GM19035 (cell line): ENCODE measurements around the gene CBL.
A peak's percentile ranks its signal among the peaks of the same experiment; 100 is the strongest.
"Not testable (repeated sequence)": the region's sequence is repeated elsewhere in the genome, so short reads cannot be mapped to it uniquely, and the experiment has no call there.

Experiments used
- ATAC-seq: cut with Tn5 transposase; IDR thresholded peaks from one replicate; pipeline ENCODE4 v1.9.1; 2021; ENCODE audit not compliant: unreplicated experiment

CBL gene

GRCh38 chr11:119184399-119184798, 21.7 kb upstream of the CBL start:
- not testable (repeated sequence) for ATAC-seq

- ATAC-seq, result no peak
Observed at GRCh38 chr11:119185981-119186634, 20.0 kb upstream of the CBL start.

- no peak for ATAC-seq
Observed at GRCh38 chr11:119187123-119187892, 18.8 kb upstream of the CBL start.

- ATAC-seq, result no peak
Observed at GRCh38 chr11:119188067-119188466, 18.1 kb upstream of the CBL start.

- ATAC-seq, result no peak
Observed at GRCh38 chr11:119188887-119189286, 17.3 kb upstream of the CBL start.

- no peak for ATAC-seq
Observed at GRCh38 chr11:119189393-119189792, 16.7 kb upstream of the CBL start.

DNA sequence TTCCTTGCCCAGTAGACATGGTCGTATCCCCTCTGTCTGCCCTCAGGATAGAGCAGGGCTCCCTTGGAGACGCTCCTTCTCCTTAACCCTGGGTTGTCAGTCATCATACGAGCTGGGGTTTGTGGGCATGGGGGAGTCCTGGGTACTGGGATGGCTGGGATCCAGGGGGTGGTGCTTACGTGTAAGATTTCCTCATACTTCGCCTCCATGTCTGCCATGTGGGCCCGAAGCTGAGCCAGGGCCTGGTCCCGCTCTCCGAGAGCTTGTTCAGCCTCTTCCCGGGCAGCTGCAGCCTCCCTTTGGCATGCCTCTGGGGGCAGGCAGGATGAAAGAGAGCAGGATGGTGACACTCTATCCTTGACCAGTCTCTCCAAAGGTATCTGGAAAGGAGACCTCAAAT, 15.6 kb upstream of the CBL start:
- ATAC-seq, result no peak

DNA sequence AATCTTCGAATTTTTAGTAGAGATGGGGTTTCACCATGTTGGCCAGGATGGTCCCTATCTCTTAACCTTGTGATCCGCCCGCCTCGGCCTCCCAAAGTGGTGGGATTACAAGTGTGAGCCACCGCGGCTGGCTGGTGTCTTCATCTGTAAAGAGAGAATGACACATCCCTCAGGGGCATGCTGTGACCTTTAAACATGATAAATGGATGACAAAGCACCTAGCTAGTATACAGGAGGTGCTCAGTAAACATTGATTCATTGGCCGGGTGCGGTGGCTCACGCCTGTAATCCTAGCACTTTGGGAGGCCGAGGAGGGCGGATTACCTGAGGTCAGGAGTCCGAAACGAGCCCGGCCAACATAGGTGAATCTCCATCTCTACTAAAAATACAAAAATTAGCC, 14.9 kb upstream of the CBL start:
- not testable (repeated sequence) for ATAC-seq

GRCh38 chr11:119192111-119192510, 14.0 kb upstream of the CBL start:
- ATAC-seq, result no peak

DNA sequence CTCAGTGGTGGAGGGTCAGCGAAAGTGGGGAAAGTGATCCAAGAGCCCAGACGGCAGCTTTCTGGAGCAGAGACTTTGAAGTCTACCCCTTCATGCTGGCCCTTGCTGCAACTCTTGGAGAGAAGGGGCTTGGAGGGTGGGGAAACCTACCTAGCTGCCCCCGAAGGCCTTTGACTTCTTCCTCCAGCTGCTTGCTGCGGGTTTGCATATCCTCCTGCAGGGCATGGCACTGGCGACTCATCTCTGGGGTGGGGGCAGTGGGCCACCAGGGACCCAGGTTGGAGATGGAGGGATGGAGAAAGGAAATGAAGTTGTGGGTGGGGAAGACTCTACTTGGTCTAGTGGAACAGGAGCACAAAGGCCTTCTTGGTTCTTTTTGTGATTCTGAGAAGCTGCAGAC, 13.1 kb upstream of the CBL start:
- ATAC-seq, result no peak

- no peak for ATAC-seq
Observed at GRCh38 chr11:119193626-119194025, 12.5 kb upstream of the CBL start.

DNA sequence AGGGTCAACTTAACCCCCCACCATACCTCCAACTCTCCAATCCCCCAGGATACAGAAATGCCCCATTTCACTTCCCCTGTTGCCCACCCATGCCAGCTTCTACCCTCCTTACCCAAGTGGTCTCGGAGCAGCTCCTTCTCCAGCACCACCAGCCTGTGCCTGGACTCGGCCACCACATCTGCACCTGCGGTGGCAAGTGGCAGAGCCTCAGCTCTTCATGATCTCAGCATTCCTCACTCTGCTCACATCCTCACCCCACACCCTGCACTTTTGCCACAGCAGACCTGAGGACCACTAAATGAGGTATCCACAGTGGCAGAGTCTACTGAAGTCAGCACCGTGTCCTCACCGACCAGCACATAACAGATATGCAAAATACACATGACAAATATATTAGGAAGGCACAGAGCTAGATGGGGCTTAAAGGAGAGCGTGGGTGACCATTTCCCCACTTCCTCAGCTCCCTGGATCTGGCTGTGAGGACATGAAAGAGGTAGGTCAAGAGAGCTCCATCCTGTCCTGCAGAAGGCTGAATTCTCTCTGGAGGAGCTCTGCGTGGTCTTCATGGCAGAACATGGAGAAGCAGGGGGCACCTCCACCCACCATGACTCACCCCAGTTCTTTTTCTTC, 11.2 kb upstream of the CBL start:
- no peak for ATAC-seq

GRCh38 chr11:119195680-119196079, 10.5 kb upstream of the CBL start:
- ATAC-seq, result no peak

- peak; percentile 59 for ATAC-seq
Observed at GRCh38 chr11:119196833-119197483, 9.2 kb upstream of the CBL start.

GRCh38 chr11:119198925-119199324, 7.2 kb upstream of the CBL start:
- no peak for ATAC-seq

GRCh38 chr11:119201236-119201635, 4.9 kb upstream of the CBL start:
- ATAC-seq, result not testable (repeated sequence)

GRCh38 chr11:119202554-119202953, 3.6 kb upstream of the CBL start:
- no peak for ATAC-seq

DNA sequence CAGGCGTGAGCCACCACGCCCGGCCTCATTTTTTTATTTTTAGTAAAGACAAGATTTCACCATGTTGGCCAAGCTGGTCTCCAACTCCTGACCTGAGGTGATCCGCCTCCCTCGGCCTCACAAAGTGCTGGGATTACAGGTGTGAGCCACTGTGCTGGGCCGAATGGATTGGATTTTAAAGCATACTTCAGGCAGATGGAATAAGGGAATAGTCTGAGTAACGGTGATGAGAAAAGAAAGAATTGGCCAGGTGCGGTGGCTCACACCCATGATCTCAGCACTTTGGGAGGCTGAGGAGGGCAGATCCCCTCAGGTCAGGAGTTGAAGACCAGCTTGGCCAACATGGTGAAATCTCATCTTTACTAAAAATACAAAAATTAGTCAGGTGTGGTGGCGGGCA, 2.1 kb upstream of the CBL start:
- ATAC-seq, result no peak

DNA sequence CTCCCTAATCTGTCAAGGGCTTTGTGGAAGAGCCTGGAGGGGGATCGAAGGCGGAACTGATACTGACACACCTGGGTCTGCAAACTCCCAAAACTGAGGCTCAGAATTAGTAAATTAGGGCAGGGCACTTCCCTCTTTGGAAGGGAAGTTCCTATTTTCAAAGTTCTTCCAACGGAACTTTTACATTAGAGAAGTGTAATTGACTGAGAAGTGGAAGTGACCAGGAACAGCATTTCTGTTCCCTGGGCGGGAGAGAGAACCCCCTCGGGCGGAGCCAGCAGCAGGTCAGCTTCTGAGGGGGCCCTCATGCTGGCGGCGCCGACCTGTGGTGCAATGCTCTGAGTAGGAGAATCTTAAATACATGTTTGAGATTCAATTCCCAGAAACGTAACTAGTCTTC, 1.1 kb upstream of the CBL start:
- ATAC-seq, result no peak

DNA sequence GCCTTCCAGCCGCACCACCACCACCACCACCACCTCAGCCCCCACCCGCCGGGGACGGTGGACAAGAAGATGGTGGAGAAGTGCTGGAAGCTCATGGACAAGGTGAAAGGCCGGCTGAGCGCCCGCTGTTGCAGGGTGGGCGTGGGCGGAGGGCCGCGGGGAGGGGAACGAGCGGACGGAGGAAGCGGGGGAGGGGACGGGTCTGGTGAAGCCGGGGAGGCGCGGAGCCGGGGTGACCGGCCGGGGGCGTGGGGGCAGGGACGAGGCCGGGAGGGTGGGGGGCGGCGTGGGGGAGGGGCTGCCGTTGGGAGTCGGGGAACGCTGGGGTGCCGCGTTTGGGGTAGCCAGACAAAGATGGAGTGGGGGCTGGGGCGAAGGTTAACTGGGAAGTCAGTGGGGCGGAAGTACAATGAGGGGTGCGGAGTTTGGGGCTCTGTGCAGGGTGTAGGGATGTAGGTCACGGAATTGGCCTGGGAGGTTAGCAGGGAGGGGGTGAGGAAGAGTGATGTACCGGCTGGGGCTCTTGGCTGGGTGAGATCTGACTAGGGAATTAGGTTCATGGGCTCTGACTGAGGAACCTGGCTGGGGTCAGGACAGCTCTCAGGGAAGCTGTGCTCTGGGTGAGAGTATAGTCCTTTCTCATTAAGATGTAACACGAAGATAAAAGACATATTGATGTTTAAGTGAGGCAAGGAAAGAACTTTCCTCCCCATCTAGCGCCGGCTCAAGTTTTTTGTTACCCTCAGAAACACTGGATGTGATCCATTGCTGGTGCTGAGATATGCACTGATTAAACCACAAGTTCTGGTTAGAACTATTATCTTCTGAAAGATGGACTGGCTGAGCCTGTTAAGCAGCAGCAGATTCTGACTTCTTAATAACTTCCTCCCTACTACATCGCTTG, 624 bp downstream of the CBL start:
- ATAC-seq, result peak; percentile 19
